BLaER1 (cell line): Measurements from ENCODE around the gene CYTH1.

Experiments used
- H3K27ac ChIP-seq: shearing (Covaris generic); formaldehyde crosslinking; 2 replicates; pipeline ENCODE4 v1.8.1; 2022
- H3K27me3 ChIP-seq: shearing (Covaris generic); formaldehyde crosslinking; 2 replicates; pipeline ENCODE4 v1.8.1; 2022
- H3K36me3 ChIP-seq: shearing (Covaris generic); formaldehyde crosslinking; 2 replicates; pipeline ENCODE4 v1.8.1; 2022
- H3K4me1 ChIP-seq: shearing (Covaris generic); formaldehyde crosslinking; 2 replicates; pipeline ENCODE4 v1.8.1; 2022
- H3K4me2 ChIP-seq: shearing (Covaris generic); formaldehyde crosslinking; 2 replicates; pipeline ENCODE4 v1.8.1; 2022
- H3K4me3 ChIP-seq: shearing (Covaris generic); formaldehyde crosslinking; 2 replicates; pipeline ENCODE4 v1.8.1; 2022
- H3K9ac ChIP-seq: shearing (Covaris generic); formaldehyde crosslinking; 2 replicates; pipeline ENCODE4 v1.8.1; 2022
- H3K9me3 ChIP-seq: shearing (Covaris generic); formaldehyde crosslinking; 2 replicates; pipeline ENCODE4 v1.8.1; 2022
- H4K20me1 ChIP-seq: shearing (Covaris generic); formaldehyde crosslinking; 2 replicates; pipeline ENCODE4 v1.8.1; 2022
- Cebpa-rat ChIP-seq: shearing (Covaris generic); IDR thresholded peaks from 2 replicates; pipeline ENCODE4 v1.8.1; 2022

CYTH1 gene

DNA sequence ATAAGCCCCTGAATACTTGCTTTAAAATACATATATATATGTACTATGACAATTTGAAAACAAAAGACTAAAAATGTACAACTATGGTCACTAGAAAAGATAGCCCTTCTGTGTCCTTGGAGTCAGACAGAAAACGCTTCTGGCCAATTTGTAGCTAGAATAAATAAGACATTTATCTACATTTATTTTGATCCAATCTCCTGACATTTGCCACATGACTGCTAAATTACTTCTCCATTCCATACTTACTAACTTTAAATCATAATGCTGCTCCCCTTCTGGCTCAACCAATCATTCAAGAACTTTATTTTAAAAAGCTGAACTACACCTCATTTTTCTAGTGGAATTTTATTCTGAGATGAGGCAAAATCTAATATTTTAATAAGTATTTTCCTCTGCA lies 65.8 kb downstream of the CYTH1 start:
- Histone ChIP-seq H3K27me3 (no peaks in the 10 kb centered on the region), H3K9ac (peak overlapping the region; percentile 80), H3K27ac (peak overlapping the region; percentile 93), H4K20me1 (no peaks in the 10 kb centered on the region), H3K9me3 (no peaks in the 10 kb centered on the region), H3K4me3 (peak overlapping the region; percentile 58), H3K4me2 (peak overlapping the region; percentile 96), H3K36me3 (no peaks in the 10 kb centered on the region), H3K4me1 (peaks cover 99% of the 10 kb centered on the region)
- TF ChIP-seq Cebpa-rat: no peak

DNA sequence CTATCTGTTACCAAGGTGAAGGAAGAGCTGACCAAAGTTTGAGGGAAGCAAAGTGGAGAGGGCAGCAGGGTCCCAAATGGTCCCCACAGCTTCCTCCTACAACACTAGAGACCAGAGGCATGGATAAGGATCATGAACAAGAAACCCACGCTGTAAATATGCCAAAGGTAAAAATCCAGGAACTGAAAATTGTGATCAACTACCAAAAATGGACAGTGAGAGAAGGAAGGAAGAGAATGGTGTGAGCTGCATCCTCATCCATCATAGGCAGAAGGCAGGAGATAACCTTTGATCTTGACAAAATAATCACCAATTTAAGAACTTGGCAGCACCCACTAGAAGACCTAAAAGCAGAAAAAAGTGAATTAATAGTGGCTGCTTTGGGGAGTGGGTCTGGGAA lies 66.2 kb downstream of the CYTH1 start:
- no peaks in the 10 kb centered on the region for H3K36me3 ChIP-seq
- H3K4me1 ChIP-seq: peaks cover 96% of the 10 kb centered on the region
- H3K4me2 ChIP-seq: peak overlapping the region; percentile 96
- H3K27ac ChIP-seq: peak overlapping the region; percentile 93
- TF ChIP-seq Cebpa-rat: no peak
- H4K20me1 ChIP-seq: no peaks in the 10 kb centered on the region
- H3K9me3 ChIP-seq: no peaks in the 10 kb centered on the region
- H3K4me3 ChIP-seq: peak overlapping the region; percentile 58
- H3K27me3 ChIP-seq: no peaks in the 10 kb centered on the region
- peak overlapping the region; percentile 80 for H3K9ac ChIP-seq

DNA sequence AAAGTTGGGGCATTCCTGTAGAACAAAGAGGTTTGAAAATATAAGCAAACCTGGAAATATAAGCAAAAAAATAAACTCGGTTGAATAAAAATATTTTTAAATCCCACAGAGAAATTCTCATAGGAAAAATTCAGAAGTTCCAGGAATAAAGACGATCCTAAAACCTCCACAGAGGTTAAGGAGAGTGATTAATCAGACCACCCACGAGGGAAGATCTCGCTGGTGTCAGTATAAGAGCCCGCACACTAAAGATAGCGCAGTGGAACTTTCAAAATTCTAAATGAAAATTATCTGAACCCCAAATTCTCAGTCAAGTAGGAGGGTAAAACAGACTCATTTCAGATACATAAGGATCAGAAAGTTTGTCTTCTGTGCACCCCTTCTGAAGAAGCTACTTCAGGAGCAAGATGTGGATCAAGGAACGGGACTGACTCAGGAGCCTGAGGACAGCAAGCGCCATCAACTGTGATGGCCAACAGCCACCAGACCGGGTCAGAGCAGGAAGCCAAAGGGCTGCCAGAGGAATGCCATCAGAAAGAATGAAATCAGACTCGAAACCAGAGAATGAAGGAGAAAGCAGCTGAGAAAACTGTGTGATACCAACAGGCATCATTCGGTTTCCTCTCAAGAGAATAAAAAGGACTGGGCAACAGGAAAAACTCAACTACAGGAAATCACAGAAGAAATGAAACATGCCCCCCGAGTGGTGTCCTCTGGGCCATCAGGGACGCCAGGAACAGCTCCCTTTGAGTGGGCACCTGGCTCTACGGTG lies 66.9 kb downstream of the CYTH1 start:
- H3K4me2 ChIP-seq: peak overlapping the region; percentile 96

DNA sequence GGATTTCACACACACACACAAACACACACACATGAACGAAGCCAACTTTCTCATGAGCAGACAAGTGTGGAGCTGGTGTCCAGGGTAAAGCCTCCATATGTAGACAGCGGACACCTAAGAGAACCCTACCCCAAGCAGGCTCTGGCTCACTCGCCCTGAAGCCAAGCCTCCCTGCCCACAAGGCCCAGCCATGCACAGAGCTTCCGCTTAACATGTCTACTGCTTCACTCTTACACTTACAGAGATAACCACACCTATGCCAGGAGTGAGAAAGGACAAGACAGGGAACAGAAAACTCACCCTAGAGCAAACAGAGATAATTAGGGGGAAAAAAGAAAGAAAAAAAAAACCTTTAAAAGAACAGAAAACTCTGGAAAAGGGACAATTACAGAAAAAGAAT lies 67.5 kb downstream of the CYTH1 start:
- Histone ChIP-seq H3K27me3 (no peaks in the 10 kb centered on the region), H3K9ac (peak overlapping the region; percentile 80), H3K36me3 (no peaks in the 10 kb centered on the region), H3K27ac (peak overlapping the region; percentile 93), H3K4me3 (peak overlapping the region; percentile 58), H4K20me1 (no peaks in the 10 kb centered on the region), H3K9me3 (no peaks in the 10 kb centered on the region), H3K4me2 (peak overlapping the region; percentile 96), H3K4me1 (peaks cover 96% of the 10 kb centered on the region)
- no peak for TF ChIP-seq Cebpa-rat

More for the DNA sequence above, 66.9 kb downstream of the CYTH1 start:
- H4K20me1 ChIP-seq: no peaks in the 10 kb centered on the region
- no peak for TF ChIP-seq Cebpa-rat
- peak overlapping the region; percentile 80 for H3K9ac ChIP-seq
- H3K27me3 ChIP-seq: no peaks in the 10 kb centered on the region
- H3K27ac ChIP-seq: peak overlapping the region; percentile 93
- no peaks in the 10 kb centered on the region for H3K9me3 ChIP-seq
- H3K4me1 ChIP-seq: peaks cover 96% of the 10 kb centered on the region
- no peaks in the 10 kb centered on the region for H3K36me3 ChIP-seq
- H3K4me3 ChIP-seq: peak overlapping the region; percentile 58

DNA sequence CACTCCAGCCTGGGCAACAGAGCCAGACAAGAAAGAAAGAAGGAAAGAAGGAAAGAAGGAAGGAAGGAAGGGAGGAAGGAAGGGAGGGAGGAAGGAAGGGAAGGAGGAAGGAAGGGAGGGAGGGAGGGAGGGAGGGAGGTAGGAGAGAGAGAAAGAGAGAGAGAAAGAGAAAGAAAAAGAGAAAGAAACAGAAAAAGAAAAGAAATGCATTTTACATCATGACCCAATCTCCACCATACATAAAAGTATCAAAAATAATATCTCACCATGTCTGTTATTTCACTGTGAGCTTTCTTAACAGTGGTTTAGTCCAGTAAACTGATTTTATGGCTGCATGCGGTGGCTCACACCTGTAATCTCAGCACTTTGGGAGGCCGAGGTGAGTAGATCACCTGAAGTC lies 70.0 kb downstream of the CYTH1 start:
- Histone ChIP-seq H3K27me3 (no peaks in the 10 kb centered on the region), H3K4me1 (peaks cover 89% of the 10 kb centered on the region), H3K36me3 (peaks cover 11% of the 10 kb centered on the region), H4K20me1 (no peaks in the 10 kb centered on the region), H3K9me3 (no peaks in the 10 kb centered on the region), H3K4me3 (no peak overlapping the region), H3K27ac (no peak overlapping the region), H3K4me2 (peak overlapping the region; percentile 96), H3K9ac (no peak overlapping the region)
- no peak for TF ChIP-seq Cebpa-rat

DNA sequence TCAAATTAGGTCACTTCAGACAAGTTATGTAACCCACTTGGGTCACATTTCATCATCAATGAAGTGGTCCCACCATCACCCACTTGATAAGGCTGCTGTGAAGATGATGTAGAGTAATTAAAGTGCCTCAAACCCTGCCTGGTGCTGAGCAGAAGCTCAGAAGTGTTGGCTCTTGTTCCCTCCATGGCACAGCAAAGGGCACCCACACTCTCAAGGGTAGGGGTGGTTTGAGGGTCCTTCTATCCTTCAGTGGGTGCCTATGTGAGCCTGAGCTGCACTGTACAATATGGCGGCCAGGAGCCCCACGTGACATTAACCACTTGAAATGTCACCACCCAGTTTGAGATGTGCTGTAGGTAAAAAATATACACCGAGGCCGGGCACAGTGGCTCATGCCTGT lies 71.5 kb downstream of the CYTH1 start:
- H3K27ac ChIP-seq: peak overlapping the region; percentile 71
- H4K20me1 ChIP-seq: no peaks in the 10 kb centered on the region

DNA sequence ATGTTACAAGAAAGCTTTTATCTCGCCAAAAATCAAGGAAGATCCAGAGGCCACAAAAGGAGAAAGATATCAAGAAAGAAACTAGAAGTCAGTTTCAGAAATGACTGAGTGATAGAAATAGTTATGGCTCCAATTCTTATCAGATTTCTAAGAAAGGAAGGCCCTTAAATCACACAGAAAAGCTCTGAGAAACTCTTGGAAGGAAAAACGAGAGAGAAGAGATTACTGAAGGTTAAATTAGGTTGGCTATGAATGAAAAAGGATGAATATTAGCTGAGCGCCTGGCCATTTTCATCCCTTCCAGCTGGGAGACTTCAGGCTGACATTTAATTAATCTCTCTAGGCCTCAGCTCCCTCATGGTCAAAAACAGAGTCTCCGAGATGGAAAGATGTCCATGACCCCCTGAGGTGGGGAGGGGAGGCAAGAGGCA lies 72.3 kb downstream of the CYTH1 start:
- Histone ChIP-seq H3K9me3 (no peaks in the 10 kb centered on the region), H3K27ac (peak overlapping the region; percentile 71), H3K4me3 (no peak overlapping the region), H3K4me1 (peaks cover 66% of the 10 kb centered on the region), H3K9ac (peak overlapping the region; percentile 52; the same call in 1 of the 2 replicates), H3K36me3 (peaks cover 30% of the 10 kb centered on the region), H4K20me1 (no peaks in the 10 kb centered on the region), H3K27me3 (no peaks in the 10 kb centered on the region), H3K4me2 (peak overlapping the region; percentile 77)
- no peak for TF ChIP-seq Cebpa-rat

More for the DNA sequence above, 71.5 kb downstream of the CYTH1 start:
- Histone ChIP-seq H3K4me2 (peak overlapping the region; percentile 77), H3K27me3 (no peaks in the 10 kb centered on the region), H3K9me3 (no peaks in the 10 kb centered on the region), H3K4me1 (peaks cover 75% of the 10 kb centered on the region), H3K4me3 (no peak overlapping the region), H3K36me3 (peaks cover 22% of the 10 kb centered on the region), H3K9ac (no peak overlapping the region)
- no peak for TF ChIP-seq Cebpa-rat

DNA sequence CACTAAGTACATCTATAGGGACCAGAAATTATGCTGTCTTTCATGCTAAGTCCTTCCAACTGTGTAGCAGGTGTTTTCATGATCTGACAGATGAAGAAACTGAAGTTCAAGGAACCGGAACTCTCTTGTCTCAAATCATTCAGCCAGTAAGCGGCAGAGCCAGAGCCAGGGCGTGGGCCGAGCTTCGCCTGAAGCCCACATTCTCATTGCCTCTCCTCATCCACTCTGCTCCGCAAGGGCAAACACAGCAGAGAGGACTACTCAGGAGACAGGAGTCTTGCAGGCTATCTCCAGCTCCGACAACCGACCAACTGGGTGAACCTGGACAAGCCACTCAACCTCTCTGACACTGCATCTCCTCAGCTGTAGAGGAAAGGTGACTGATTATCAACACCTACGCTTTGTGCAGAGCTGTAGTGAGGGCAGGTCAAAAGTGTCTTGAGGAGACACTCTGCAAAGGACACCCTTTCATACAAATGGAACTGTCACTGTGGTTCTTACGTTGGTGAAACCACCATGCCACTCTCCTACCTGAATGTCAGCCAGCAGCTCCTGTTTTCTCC lies 72.9 kb downstream of the CYTH1 start:
- H3K4me3 ChIP-seq: no peak overlapping the region
- no peaks in the 10 kb centered on the region for H3K27me3 ChIP-seq
- peaks cover 60% of the 10 kb centered on the region for H3K4me1 ChIP-seq
- peak overlapping the region; percentile 52; the same call in 1 of the 2 replicates for H3K9ac ChIP-seq
- peak overlapping the region; percentile 71 for H3K27ac ChIP-seq
- H3K9me3 ChIP-seq: no peaks in the 10 kb centered on the region
- H3K36me3 ChIP-seq: peaks cover 36% of the 10 kb centered on the region
- no peak for TF ChIP-seq Cebpa-rat
- peak overlapping the region; percentile 77 for H3K4me2 ChIP-seq
- H4K20me1 ChIP-seq: no peaks in the 10 kb centered on the region

DNA sequence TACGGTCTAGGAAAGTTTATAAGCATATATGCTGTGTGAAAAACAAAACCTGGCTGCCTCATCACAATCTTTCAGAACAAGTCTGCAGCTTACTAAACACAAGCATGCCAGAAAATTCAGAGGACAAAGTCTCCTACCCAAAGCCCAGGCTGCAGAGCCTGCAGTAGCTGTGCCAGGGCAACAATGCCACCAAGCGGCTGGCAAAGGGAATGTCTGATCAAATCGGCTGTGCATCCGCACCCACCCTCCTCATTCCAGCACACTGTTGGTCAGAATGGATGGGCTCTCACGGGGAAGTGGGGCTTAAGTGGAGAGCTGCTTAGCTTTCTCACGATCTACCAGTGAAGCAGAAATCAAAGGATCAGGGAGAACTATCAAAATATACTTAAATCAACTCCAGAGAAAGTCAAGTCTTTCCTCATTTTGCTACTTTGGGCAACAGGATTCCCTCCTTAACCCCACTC lies 73.5 kb downstream of the CYTH1 start:
- Histone ChIP-seq H3K27ac (peak overlapping the region; percentile 71), H3K9ac (peak overlapping the region; percentile 52; the same call in 1 of the 2 replicates), H3K4me1 (peaks cover 54% of the 10 kb centered on the region), H4K20me1 (no peaks in the 10 kb centered on the region), H3K36me3 (peaks cover 43% of the 10 kb centered on the region), H3K4me3 (no peak overlapping the region), H3K27me3 (no peaks in the 10 kb centered on the region), H3K4me2 (peak overlapping the region; percentile 77), H3K9me3 (no peaks in the 10 kb centered on the region)
- no peak for TF ChIP-seq Cebpa-rat

DNA sequence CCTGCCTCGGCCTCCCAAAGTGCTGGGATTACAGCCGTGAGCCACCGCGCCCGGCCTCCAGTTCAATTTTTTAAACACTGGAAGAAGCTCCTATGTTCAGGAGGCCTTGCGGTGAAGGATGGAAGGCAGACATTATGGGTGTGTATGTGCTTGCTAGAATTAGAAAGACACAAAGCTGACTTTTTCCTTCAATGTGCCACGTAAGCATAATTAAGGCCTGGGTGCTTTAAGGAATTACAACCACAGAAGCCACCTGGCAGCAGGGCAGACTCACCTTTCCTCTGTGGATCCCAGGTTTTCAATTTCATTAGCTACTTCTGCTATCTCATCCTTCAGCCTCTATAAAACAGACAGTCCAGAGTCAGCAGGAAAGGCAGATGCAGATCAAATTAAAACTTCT lies 74.2 kb downstream of the CYTH1 start:
- peaks cover 48% of the 10 kb centered on the region for H3K4me1 ChIP-seq
- H3K4me3 ChIP-seq: no peak overlapping the region
- peak overlapping the region; percentile 27; the same call in 1 of the 2 replicates for H3K27ac ChIP-seq
- H3K4me2 ChIP-seq: peak overlapping the region; percentile 77
- no peaks in the 10 kb centered on the region for H4K20me1 ChIP-seq
- no peaks in the 10 kb centered on the region for H3K9me3 ChIP-seq
- no peak overlapping the region for H3K9ac ChIP-seq
- TF ChIP-seq Cebpa-rat: no peak
- peaks cover 44% of the 10 kb centered on the region for H3K36me3 ChIP-seq
- H3K27me3 ChIP-seq: no peaks in the 10 kb centered on the region
